GM10248 (cell line): ENCODE results near the gene PCLO.
A peak's percentile ranks its signal among the peaks of the same experiment; 100 is the strongest.

Experiments used
- CTCF ChIA-PET: fragments of 300-600 bp; sonication (Branson Sonifier 250); formaldehyde crosslinking; extraction: SDS; loops from one replicate; lab custom pipeline; 2021; ENCODE audit warnings: antibody characterized with exemption; lab: Yijun Ruan, JAX
- POLR2A ChIA-PET: fragments of 350-650 bp; sonication (Branson Sonifier 250); formaldehyde crosslinking; extraction: SDS; loops from one replicate; lab custom pipeline; 2020; ENCODE audit warnings: antibody characterized with exemption; lab: Yijun Ruan, JAX
- DNase-seq: peaks from one replicate; pipeline ENCODE4 v3.0.0; 2012; ENCODE audit errors: extremely low spot score
- CTCF ChIP-seq: IDR thresholded peaks from 2 replicates; pipeline ENCODE4 v1.5.1; 2012; ENCODE audit warnings: mild to moderate bottlenecking, low read depth; ENCODE audit errors: extremely low read depth, missing control alignments, control extremely low read depth

The PCLO gene

GRCh38 chr7:83162402-83163256 lies at the start of gene PCLO:
Gene PCLO, minus strand, starts transcription at chr7:83162884. Its CDS starts 292 bp downstream, at chr7:83162592.
- CTCF ChIA-PET, result no interaction called here
- POLR2A ChIA-PET, result no interaction called here
- DNase-seq, result peak; percentile 54
- no peak for TF ChIP-seq CTCF

GRCh38 chr7:83211685-83212084 lies 49.0 kb upstream of the PCLO start:
- ChIA-PET CTCF (no interaction called here), POLR2A (no interaction called here)
- no peak for TF ChIP-seq CTCF
- no peak for DNase-seq

- ChIA-PET POLR2A (no interaction called here), CTCF (no interaction called here)
- no peak for DNase-seq
- no peak for TF ChIP-seq CTCF
Measured at GRCh38 chr7:83210479-83210878, 47.8 kb upstream of the PCLO start.

- ChIA-PET POLR2A (no interaction called here), CTCF (interaction anchor here (1.4 kb wide), 1 partner anchor 17 kb away, joined by 4 read pairs; no protein-coding TSS in a partner anchor)
- TF ChIP-seq CTCF, result no peak
- no peak for DNase-seq
Measured at GRCh38 chr7:83204715-83205114, 42.0 kb upstream of the PCLO start.

GRCh38 chr7:83201355-83201754 lies 38.7 kb upstream of the PCLO start:
- TF ChIP-seq CTCF, result no peak
- DNase-seq, result no peak
- ChIA-PET POLR2A (no interaction called here), CTCF (interaction anchor here (0.9 to 1.7 kb wide), 2 partner anchors 9 to 13 kb away, joined by 4 read pairs; no protein-coding TSS in a partner anchor)

GRCh38 chr7:83190659-83191389 lies 28.1 kb upstream of the PCLO start:
- POLR2A ChIA-PET, result no interaction called here
- TF ChIP-seq CTCF, result no peak
- no peak for DNase-seq
- CTCF ChIA-PET, result no interaction called here
